SIG-M5 treated with dmso at 0.1 percent for 504 hours (cell line): ENCODE data around the gene UBL4B.

Experiments
- DNase-seq: peaks from one replicate; lab custom pipeline; 2025; ENCODE audit not compliant: unreplicated experiment; lab: John Stamatoyannopoulos, UW

UBL4B gene

GRCh38 chr1:110112656-110113055 is 413 bp downstream of the UBL4B start:
- DNase-seq = no peak

GRCh38 chr1:110113551-110113950 is 1.3 kb downstream of the UBL4B start:
- no peak for DNase-seq

- no peak for DNase-seq
These were observed 1.9 kb downstream of the UBL4B start for GRCh38 chr1:110114173-110114572.

DNA sequence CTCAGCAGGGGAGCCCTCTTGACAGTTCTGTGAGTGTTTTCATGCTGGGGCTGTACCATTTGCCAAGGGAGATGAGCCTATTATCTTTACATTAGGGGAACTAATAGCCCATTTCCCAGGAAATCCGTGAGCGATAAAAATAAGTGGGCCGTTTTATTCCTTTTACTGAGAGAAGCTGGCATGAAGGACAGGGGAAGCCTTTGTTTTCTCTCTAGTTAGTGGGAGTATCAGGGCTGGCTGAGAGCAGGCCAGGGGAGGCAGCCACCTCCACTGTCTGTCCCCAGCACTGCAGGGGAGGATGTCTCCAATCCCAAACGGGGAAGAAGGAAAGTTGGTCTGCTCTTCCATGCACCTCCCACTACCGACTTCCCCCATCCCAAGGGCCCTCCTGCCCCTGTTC is 2.5 kb downstream of the UBL4B start:
- no peak for DNase-seq

DNA sequence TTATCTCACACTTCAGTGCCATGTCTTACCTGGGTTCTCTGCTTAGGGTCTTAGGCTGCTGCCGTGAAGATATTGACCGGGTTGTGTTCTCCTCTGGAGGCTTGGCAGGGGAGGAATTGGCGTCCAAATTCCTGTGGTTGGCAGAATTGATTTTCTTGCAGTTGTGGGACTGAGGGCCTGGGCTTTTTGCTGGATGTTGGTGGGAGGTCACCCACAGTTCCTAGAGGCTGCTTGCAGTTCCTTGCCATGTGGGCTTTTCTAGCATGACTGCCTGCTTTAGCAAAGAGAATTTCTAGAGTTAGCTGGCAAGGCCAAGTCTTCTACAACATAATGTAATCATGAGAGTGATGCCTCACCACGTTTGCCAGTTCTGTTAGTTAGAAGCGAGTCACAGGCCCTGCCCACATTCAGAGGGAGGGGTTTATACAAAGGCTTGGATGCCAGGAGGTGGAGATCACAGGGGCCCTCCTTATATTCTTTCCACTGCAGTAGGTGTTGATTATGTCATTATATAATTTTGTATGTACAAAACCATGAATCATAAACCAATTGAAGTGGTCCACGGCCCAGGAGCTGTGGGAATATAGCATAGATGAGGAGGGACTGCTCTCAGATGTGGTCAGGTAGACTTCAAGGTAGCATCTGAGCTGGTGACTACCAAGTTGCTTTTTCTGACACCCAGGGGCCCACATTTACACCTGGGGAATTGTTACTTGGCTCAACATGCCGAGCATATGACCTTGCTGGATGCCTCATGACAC is 6.6 kb downstream of the UBL4B start:
- no peak for DNase-seq

DNA sequence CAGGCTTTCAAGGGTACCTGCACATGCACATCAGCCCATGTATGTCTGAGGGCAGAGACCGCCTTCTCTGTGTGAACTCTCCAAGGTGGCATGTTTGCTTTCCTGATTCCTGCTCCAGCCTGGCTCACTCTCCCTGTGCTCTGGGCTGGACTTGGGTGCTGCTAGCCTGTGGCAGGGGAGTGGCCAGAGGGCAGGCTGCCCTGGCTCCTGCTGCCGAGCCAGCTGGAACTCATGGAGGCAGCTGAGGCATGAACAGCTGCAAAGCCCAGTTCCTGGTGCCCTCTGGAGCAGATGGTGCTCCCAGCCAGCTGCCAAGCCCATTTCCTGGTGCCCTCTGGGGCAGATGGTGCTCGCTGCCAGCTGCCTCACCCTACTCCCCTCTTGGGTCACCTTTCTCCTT is 7.6 kb downstream of the UBL4B start:
- no peak for DNase-seq

- DNase-seq = no peak
These were observed 8.8 kb downstream of the UBL4B start for GRCh38 chr1:110120960-110121561.

GRCh38 chr1:110123224-110123623 is 11.0 kb downstream of the UBL4B start:
- DNase-seq = no peak

DNA sequence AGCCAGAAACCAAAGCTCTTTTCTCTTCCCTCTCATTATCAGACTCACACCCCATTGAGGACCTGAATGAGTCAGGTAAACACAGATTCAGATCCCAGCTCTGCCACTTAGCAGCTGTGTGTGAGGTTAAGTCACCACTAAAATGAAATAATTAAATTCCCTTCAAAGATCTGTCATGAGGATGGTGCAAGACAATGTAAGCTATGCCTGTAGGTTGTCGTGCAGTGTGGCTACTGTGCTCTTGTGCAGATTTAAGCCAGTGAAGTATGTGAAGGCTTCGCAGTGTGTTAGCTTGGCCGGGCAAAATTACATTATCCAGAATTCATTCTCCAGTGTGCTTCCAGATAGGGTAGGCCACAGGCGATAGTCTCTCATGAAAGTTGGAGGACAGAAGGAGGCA is 13.6 kb downstream of the UBL4B start:
- DNase-seq = no peak

- no peak for DNase-seq
These were observed 17.9 kb downstream of the UBL4B start for GRCh38 chr1:110130113-110130591.

DNA sequence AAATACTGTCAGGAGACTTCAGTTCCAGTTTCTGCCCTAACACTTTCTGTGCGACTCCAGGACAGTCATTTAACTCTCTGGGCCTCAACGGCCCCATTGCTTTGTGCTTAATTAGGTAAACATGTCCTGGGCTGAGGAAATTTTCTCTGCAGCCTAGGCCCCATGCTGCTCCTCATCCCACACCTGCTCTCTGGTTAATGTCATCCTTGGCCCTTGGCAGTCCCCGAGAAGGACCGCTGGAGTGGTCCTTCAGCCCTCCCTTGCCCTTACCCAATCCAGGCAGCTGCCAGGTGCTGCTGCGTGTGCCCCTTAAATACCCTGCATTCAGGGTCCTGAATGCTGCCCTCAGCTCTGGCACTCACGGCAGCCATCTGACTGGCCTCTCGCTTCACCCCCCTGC is 18.7 kb downstream of the UBL4B start:
- DNase-seq = no peak

DNA sequence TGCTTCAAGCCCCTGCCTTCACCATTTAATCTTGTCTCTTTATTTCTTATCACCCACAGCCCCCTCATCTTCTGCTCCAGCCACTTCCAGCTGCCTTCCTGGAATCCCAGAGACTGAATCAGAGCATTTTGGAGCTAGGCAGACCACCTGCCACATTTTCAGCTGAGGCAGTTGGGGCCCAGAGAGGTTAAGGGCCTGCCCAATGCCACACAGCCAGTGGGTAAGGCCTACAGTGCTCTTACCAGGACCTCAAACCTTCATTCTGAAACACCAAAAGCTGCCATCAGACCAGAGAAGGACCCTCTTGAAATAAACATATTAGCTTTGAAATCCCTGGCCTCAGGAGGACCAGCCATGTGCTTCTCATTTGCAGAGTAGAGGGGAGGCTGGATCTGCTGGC is 20.4 kb downstream of the UBL4B start:
- DNase-seq = no peak

GRCh38 chr1:110133436-110133835 is 21.2 kb downstream of the UBL4B start:
- DNase-seq = no peak

DNA sequence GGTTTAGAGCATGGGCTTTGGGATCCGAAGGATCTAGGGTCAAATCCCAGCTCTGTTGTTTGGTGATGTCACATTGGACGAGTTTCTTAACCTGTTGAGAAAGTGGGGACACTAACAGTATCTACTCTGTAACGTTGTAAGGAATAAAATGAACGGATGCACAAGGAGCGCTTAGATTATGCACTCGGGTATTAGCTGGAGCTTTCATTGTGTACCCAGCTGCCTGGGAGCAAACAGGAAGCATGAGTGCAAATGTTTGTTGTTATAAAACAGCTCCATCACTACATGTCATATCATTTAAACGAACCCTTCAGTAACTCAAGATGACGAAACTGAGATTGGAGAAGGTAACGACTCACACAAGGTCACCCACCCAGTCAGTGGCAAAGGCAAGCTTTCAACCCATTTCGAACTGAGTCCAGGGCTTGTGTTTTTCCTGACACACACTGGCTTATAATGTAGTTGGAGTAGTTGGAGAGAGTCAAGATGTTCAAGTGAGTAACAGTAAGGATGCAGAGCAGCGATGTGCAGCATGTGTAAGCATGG is 21.9 kb downstream of the UBL4B start:
- DNase-seq = no peak

DNA sequence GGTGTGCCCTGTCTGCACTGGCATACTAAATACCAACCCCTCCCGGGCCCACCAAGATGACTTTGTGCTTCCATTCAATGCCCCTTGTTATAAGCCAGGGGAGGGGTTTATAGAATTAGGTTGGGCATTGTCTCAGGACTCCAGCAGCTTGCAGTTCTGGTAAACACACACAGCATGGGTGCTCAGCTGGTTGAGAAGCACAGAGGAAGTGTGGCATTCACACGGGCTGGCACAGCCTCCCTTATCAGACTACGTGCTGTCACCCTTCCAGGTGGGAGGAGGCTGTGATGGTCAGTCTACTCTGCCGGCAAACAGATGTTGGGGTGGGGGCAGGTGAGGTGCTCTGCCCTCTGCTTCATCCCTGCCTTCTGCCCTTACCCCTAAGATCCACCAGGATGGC is 23.0 kb downstream of the UBL4B start:
- DNase-seq = no peak

DNA sequence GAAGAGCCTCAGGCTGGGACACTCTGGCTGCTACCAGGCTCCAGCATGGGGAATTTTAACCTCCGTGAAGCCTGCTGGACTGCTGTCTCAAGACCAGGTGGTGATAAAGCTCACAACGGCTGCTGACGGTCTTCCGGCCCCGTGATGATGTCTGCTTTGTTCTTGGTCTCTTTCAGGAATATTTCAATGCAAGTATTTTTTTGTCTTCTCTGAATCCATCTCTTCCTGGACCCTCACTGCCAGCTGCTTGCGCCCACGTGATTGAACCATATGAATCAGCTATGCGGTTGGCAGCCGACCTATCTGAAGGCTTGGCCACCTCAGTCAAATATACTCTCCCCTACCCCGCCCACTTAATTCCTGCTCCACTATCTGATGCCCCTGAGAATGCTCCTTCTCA is 23.4 kb downstream of the UBL4B start:
- no peak for DNase-seq

DNA sequence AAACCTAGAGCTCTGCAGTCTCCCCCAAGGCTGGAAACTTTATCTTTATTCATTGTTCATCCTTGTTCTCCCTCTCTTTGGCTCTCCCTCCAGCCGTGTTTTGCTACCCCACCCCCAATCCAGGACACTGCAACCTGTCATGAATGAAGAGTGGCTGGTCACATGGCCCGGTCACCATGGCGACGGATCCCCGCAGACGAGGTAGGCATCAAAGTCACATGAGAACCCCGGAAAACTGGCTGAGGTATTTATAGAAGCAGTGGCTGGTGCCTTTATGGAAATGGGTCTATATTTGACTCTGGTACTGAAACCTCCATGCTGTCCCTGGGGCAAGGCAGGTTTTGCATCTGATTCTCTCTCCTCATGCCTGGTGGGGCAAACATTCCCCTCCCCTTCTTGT is 24.7 kb downstream of the UBL4B start:
- DNase-seq = no peak

- DNase-seq = no peak
These were observed 26.7 kb downstream of the UBL4B start for GRCh38 chr1:110138956-110139355.

DNA sequence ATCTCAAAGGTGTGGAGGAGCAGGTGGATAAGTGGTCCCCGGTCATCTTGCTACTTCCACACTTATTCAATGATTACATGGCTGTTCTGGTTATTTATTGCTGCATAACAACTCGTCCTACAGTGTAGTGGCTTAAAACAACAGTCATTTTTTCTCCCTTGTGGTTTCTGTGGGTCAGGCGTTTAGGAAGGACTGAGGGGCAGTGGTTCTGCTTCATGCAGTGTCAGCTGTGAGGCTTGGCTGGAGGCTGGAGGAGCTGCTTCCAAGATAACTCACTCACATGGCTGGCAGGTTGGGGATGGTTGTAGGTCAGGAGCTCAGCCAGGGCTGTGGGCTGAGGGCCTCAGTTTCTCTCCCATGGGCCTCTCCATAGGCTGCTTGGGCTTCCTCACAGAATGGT is 32.1 kb downstream of the UBL4B start:
- no peak for DNase-seq

DNA sequence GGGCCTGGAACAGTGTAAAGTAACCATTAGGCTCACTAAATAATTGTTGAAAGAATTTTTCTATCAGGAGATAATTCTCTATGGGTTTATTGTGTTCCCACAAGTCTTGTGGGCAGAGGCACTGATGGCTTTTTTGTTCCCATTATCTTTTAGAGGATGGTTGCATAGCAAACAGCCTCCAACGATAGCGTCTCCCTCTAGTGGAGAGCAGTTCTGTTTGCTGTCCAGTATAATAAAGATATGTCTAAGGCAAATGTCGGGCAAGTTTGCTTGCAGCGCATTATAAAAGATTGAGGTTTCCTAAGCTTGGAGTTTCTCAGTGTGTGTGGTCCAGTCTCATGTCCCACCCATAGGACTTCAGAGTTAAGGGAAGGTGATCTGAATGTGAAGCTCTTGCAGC is 36.7 kb downstream of the UBL4B start:
- peak; percentile 27 for DNase-seq

GRCh38 chr1:110150330-110151174 is 38.3 kb downstream of the UBL4B start, which contains the start of gene SLC6A17:
Gene SLC6A17, plus strand, starts transcription at chr1:110150494. Its CDS starts 16,436 bp downstream, at chr1:110166930.
- no peak for DNase-seq
